Gastrocnemius medialis (tissue), 4 donors: Measurements from ENCODE around the gene SLC10A2. TPM values are rescaled to one million over a fixed set of nuclear protein-coding genes. Genes with fewer than 3 reads are reported as not detected.

Source experiments
- ATAC-seq, 2 donors: fragments of 150-250 bp; one replicate each; pipeline ENCODE4 v1.9.1; 2016
- DNase-seq, 2 donors: peaks; one replicate each; pipeline ENCODE4 v3.0.0-alpha.2; 2019
- H3K27ac ChIP-seq, 4 donors: fragments of 200-600 bp; sonication (generic); 1 replicate in 1 of 4; 2 replicates in 3 of 4; pipeline ENCODE4 v1.5.1; 2016 to 2018; ENCODE audit warnings: mild to moderate bottlenecking in 2 of 4, moderate library complexity in 1 of 4
- H3K27me3 ChIP-seq, 3 donors: fragments of 200-600 bp; sonication (generic) in 2 of 3; 1 replicate in 1 of 3; 2 replicates in 2 of 3; pipeline versions ENCODE4 v1.5.1 to v1.6.0; 2016 to 2019; ENCODE audit warnings: mild to moderate bottlenecking in 1 of 3, moderate library complexity in 1 of 3
- H3K36me3 ChIP-seq, 2 donors: fragments of 200-600 bp; sonication (generic) in 1 of 2; one replicate each; pipeline ENCODE4 v1.5.1; 2017 to 2018
- H3K4me1 ChIP-seq, 2 donors: fragments of 200-600 bp; sonication (generic) in 1 of 2; one replicate each; pipeline ENCODE4 v1.5.1; 2016 to 2017; ENCODE audit warnings: mild to moderate bottlenecking in 2 of 2
- H3K4me3 ChIP-seq, 4 donors: fragments of 200-600 bp; sonication (generic) in 3 of 4; 1 replicate in 1 of 4; 2 replicates in 3 of 4; pipeline ENCODE4 v1.5.1; 2016 to 2019; ENCODE audit warnings: mild to moderate bottlenecking in 2 of 4
- H3K9me3 ChIP-seq, 3 donors: fragments of 200-600 bp; sonication (generic) in 2 of 3; 1 replicate in 1 of 3; 2 replicates in 2 of 3; pipeline ENCODE4 v1.5.1; 2016 to 2019
- CTCF ChIP-seq, 5 experiments: fragments of 450-650 bp in 3 of 5; fragments of 200-600 bp in 2 of 5; sonication (generic) in 2 of 5; IDR thresholded peaks in 4 of 5; conservative IDR thresholded peaks in 1 of 5; 1 replicate in 4 of 5; 2 replicates in 1 of 5; pipeline ENCODE4 v1.5.1; 2016 to 2019; ENCODE audit warnings: antibody characterized with exemption in 5 of 5, mild to moderate bottlenecking in 3 of 5, moderate library complexity in 3 of 5
- POLR2A ChIP-seq, 2 donors: fragments of 450-650 bp; IDR thresholded peaks; one replicate each; pipeline ENCODE4 v1.6.1; 2017; ENCODE audit warnings: antibody characterized with exemption in 2 of 2, mild to moderate bottlenecking in 2 of 2, moderate library complexity in 2 of 2
- in situ Hi-C, 4 donors: fragments of 200-750 bp; cut with MboI; loops; one replicate each; pipeline versions ENCODE4 v1.15.0 to v1.8.0; 2017; ENCODE audit warnings: low sequenced_read_pairs in 4 of 4
- intact Hi-C: fragments of 100-400 bp; cut with DNase I; formaldehyde crosslinking; loops from one replicate; pipeline ENCODE4 v1.15.1; 2023; ENCODE audit warnings: low total_unique reads
- total RNA-seq, 4 donors: library from RNA; depleted of rRNA; stranded (reverse); fragments of >200 nt; gene quantifications; one replicate each; pipeline versions ENCODE4 v1.1.0 to v1.2.3, GENCODE V29; 2016

SLC10A2 gene
- total RNA-seq, 4 donors from 2014 or later: not detected

- intact Hi-C loops: no loop called here
- TF ChIP-seq POLR2A (IDR thresholded peaks at IDR 0.05): no peak
- no peak for TF ChIP-seq CTCF (IDR thresholded peaks at IDR 0.05 in 4 of 5, conservative IDR thresholded peaks at IDR 0.05 in 1 of 5)
- no peaks in the 10 kb centered on the region for H3K27me3 ChIP-seq
- DNase-seq (no peak), ATAC-seq (no peak)
- peaks cover 0 to 6% (median 0%) of the 10 kb centered on the region in 3 donors for H3K9me3 ChIP-seq
- no peak overlapping the region for H3K4me3 ChIP-seq
- no peak overlapping the region for H3K27ac ChIP-seq
- H3K4me1 ChIP-seq: no peaks in the 10 kb centered on the region
- no peaks in the 10 kb centered on the region for H3K36me3 ChIP-seq
- in situ Hi-C loops: no loop called here
Measured at GRCh38 chr13:103030776-103031175, 35.4 kb downstream of the SLC10A2 start.

GRCh38 chr13:103029798-103030197 is 36.4 kb downstream of the SLC10A2 start:
- DNase-seq (no peak), ATAC-seq (no peak)
- no peaks in the 10 kb centered on the region for H3K27me3 ChIP-seq
- no peaks in the 10 kb centered on the region for H3K4me1 ChIP-seq
- intact Hi-C loops (no loop called here), in situ Hi-C loops (no loop called here)
- no peaks in the 10 kb centered on the region for H3K36me3 ChIP-seq
- no peak overlapping the region for H3K4me3 ChIP-seq
- H3K9me3 ChIP-seq: peaks cover 0 to 12% (median 0%) of the 10 kb centered on the region in 3 donors
- TF ChIP-seq CTCF (IDR thresholded peaks at IDR 0.05 in 4 of 5, conservative IDR thresholded peaks at IDR 0.05 in 1 of 5) (no peak), POLR2A (IDR thresholded peaks at IDR 0.05) (no peak)
- no peak overlapping the region for H3K27ac ChIP-seq

GRCh38 chr13:103022336-103022735 is 43.9 kb downstream of the SLC10A2 start:
- DNase-seq (no peak), ATAC-seq (no peak)
- no peak for TF ChIP-seq CTCF (IDR thresholded peaks at IDR 0.05 in 4 of 5, conservative IDR thresholded peaks at IDR 0.05 in 1 of 5)
- no peak for TF ChIP-seq POLR2A (IDR thresholded peaks at IDR 0.05)
- H3K27me3 ChIP-seq: no peaks in the 10 kb centered on the region
- H3K4me3 ChIP-seq: no peak overlapping the region
- H3K9me3 ChIP-seq: peaks cover 0 to 12% (median 0%) of the 10 kb centered on the region in 3 donors
- in situ Hi-C loops (no loop called here), intact Hi-C loops (no loop called here)
- H3K4me1 ChIP-seq: peaks cover 3 to 7% of the 10 kb centered on the region in 2 donors
- H3K36me3 ChIP-seq: no peaks in the 10 kb centered on the region
- H3K27ac ChIP-seq: no peak overlapping the region

- no peak overlapping the region for H3K27ac ChIP-seq
- in situ Hi-C loops: no loop called here
Measured at GRCh38 chr13:103018556-103018955, 47.7 kb downstream of the SLC10A2 start.

More at GRCh38 chr13:103018556-103018955, 47.7 kb downstream of the SLC10A2 start:
- DNase-seq: no peak
- peaks cover 3 to 7% of the 10 kb centered on the region in 2 donors for H3K4me1 ChIP-seq
- ATAC-seq: no peak
- H3K4me3 ChIP-seq: no peak overlapping the region
- intact Hi-C loops: no loop called here
- no peaks in the 10 kb centered on the region for H3K27me3 ChIP-seq
- TF ChIP-seq POLR2A (IDR thresholded peaks at IDR 0.05) (no peak), CTCF (IDR thresholded peaks at IDR 0.05 in 4 of 5, conservative IDR thresholded peaks at IDR 0.05 in 1 of 5) (no peak)
- H3K9me3 ChIP-seq: no peaks in the 10 kb centered on the region
- H3K36me3 ChIP-seq: no peaks in the 10 kb centered on the region
